SIG-M5 treated with dmso at 0.1 percent for 504 hours (cell line): ENCODE measurements around the gene CPLX1.
"Not testable (repeated sequence)": the region's sequence is repeated elsewhere in the genome, so short reads cannot be mapped to it uniquely, and the experiment has no call there.

Experiments
- DNase-seq: peaks from one replicate; lab custom pipeline; 2025; ENCODE audit not compliant: unreplicated experiment; lab: John Stamatoyannopoulos, UW

CPLX1 gene

GRCh38 chr4:738781-739280, 87.1 kb downstream of the CPLX1 start:
- DNase-seq: no peak

GRCh38 chr4:736561-736960, 89.4 kb downstream of the CPLX1 start:
- not testable (repeated sequence) for DNase-seq

- DNase-seq: no peak
These were observed 90.3 kb downstream of the CPLX1 start for GRCh38 chr4:735583-735982.
